Caco-2 (cell line): ENCODE measurements around the gene GPR183. TPM values are rescaled to one million over a fixed set of nuclear protein-coding genes. Genes with fewer than 3 reads are reported as not detected.

Experiments used
- BruUV-seq: library from RNA; stranded (reverse); fragments of 400-500 nt; replicated peaks from 2 replicates; lab custom pipeline; 2021; lab: Mats Ljungman, UMichigan
- CTCF ChIA-PET: fragments of 300-600 bp; sonication (Branson Sonifier 250); formaldehyde crosslinking; loops from one replicate; lab custom pipeline; 2022; ENCODE audit warnings: antibody characterized with exemption; lab: Charles Lee
- POLR2A ChIA-PET: fragments of 300-600 bp; sonication (Branson Sonifier 250); formaldehyde crosslinking; loops from one replicate; lab custom pipeline; 2022; ENCODE audit warnings: antibody characterized with exemption; lab: Charles Lee
- DNase-seq, 2 experiments: peaks; one replicate each; pipeline versions ENCODE4 v3.0.0 to v3.0.0-alpha.2; 2020 to 2022
- H3K27me3 ChIP-seq: replicated peaks from 2 replicates; pipeline ENCODE4 v1.6.0; 2011; ENCODE audit warnings: low read length; ENCODE audit not compliant: control insufficient read depth, insufficient read depth
- H3K36me3 ChIP-seq: 2 replicates; pipeline ENCODE4 v1.5.1; 2011; ENCODE audit warnings: low read length; ENCODE audit not compliant: control insufficient read depth, insufficient read depth
- H3K4me1 ChIP-seq: fragments of 250-450 bp; sonication (Bioruptor Pico); 2 replicates; pipeline ENCODE4 v1.5.1; 2020; ENCODE audit warnings: mild to moderate bottlenecking
- H3K4me3 ChIP-seq: 2 replicates; pipeline ENCODE4 v1.5.1; 2011; ENCODE audit warnings: low read depth, mild to moderate bottlenecking, control low read depth, low read length
- H3K9me3 ChIP-seq: fragments of 250-450 bp; sonication (Bioruptor Pico); 2 replicates; pipeline ENCODE4 v1.5.1; 2020; ENCODE audit warnings: mild to moderate bottlenecking, moderate library complexity
- H3K27ac Mint-ChIP-seq: one replicate; pipeline ENCODE4 v1.8.0; 2022; ENCODE audit warnings: mixed read lengths; ENCODE audit not compliant: unreplicated experiment
- H3K27me3 Mint-ChIP-seq: one replicate; pipeline ENCODE4 v1.8.0; 2022; ENCODE audit warnings: mixed read lengths; ENCODE audit not compliant: insufficient read depth, unreplicated experiment
- H3K36me3 Mint-ChIP-seq: one replicate; pipeline ENCODE4 v1.8.0; 2022; ENCODE audit warnings: mild to moderate bottlenecking, mixed read lengths; ENCODE audit not compliant: insufficient read depth, unreplicated experiment
- H3K4me1 Mint-ChIP-seq: one replicate; pipeline ENCODE4 v1.8.0; 2022; ENCODE audit warnings: low read depth, mixed read lengths; ENCODE audit not compliant: unreplicated experiment
- H3K4me3 Mint-ChIP-seq: one replicate; pipeline ENCODE4 v1.8.0; 2022; ENCODE audit warnings: mild to moderate bottlenecking, moderate library complexity, mixed read lengths; ENCODE audit not compliant: unreplicated experiment
- H3K9me3 Mint-ChIP-seq: one replicate; pipeline ENCODE4 v1.8.0; 2022; ENCODE audit warnings: mixed read lengths; ENCODE audit not compliant: unreplicated experiment
- intact Hi-C: fragments of 100-400 bp; cut with micrococcal nuclease; formaldehyde crosslinking; loops from one replicate; pipeline ENCODE4 v1.10.0; 2022; ENCODE audit not compliant: unreplicated experiment
- total RNA-seq: library from RNA; stranded (reverse); gene quantifications from 2 replicates; pipeline ENCODE4 v1.2.3, GENCODE V29; 2022
- TF ChIP-seq, protein P1 (sequence below), 2 experiments: fragments of 200-600 bp in 1 of 2; IDR thresholded peaks; 1 replicate in 1 of 2; 2 replicates in 1 of 2; pipeline versions ENCODE4 v1.5.1 to v1.8.0; 2011 to 2022; ENCODE audit warnings: antibody characterized with exemption in 1 of 2, control low read depth in 1 of 2, inconsistent platforms in 1 of 2, low read depth in 1 of 2, low read length in 1 of 2, mild to moderate bottlenecking in 1 of 2, moderate library complexity in 1 of 2; ENCODE audit not compliant: insufficient read depth in 1 of 2, severe bottlenecking in 1 of 2, unreplicated experiment in 1 of 2

GPR183 gene
- total RNA-seq, 1 experiment from 2014 or later = not detected

DNA sequence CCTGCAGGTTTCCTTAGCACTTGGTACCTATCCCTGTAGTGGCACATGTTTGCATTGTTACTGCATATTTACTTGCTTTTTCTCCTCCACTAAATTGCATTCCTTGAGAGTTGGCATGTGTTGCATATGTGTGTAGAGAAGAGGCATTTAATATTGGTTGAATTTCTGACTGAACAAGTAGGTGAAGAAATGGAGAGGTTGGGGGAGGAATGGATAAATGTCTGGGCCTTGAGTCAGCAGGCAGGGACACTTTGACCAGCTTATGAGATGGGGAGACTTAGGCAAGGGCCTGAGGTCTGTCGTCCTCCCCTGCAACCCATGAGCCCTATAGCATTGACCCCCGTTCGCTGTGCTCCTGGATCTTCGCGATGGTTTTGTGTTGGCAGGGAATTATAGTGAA is 47.0 kb downstream of the GPR183 start:
- intact Hi-C loops = no loop called here
- CTCF ChIA-PET = no interaction called here

DNA sequence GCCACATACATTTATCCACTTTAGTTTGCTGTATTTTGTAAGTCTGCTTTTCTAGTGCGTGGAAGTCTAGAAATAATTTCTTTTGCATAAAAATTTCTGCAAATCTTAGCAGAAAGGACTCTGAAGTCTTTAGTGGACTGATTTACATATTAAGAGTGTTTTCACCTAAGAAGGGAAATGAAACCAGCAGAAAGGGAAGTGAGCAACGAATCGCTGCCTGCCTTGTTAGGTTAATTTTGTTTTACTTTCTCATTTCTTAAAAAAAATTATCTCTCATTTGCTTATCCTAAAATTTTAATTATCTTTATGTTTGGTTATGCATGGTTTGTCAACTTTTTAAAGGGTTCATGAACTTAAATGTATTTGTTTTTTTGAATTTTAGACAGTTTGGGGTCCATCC is 48.3 kb downstream of the GPR183 start:
- TF ChIP-seq, protein P1, sequence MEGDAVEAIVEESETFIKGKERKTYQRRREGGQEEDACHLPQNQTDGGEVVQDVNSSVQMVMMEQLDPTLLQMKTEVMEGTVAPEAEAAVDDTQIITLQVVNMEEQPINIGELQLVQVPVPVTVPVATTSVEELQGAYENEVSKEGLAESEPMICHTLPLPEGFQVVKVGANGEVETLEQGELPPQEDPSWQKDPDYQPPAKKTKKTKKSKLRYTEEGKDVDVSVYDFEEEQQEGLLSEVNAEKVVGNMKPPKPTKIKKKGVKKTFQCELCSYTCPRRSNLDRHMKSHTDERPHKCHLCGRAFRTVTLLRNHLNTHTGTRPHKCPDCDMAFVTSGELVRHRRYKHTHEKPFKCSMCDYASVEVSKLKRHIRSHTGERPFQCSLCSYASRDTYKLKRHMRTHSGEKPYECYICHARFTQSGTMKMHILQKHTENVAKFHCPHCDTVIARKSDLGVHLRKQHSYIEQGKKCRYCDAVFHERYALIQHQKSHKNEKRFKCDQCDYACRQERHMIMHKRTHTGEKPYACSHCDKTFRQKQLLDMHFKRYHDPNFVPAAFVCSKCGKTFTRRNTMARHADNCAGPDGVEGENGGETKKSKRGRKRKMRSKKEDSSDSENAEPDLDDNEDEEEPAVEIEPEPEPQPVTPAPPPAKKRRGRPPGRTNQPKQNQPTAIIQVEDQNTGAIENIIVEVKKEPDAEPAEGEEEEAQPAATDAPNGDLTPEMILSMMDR (IDR thresholded peaks at IDR 0.05; ENCODE audit: insufficient read depth in 1 of 2, low read depth in 1 of 2, low read length in 1 of 2, severe bottlenecking in 1 of 2, unreplicated experiment in 1 of 2) = no peak
- no TSS peak for BruUV-seq
- H3K4me1 Mint-ChIP-seq = no peaks in the 10 kb centered on the region
- H3K27me3 ChIP-seq = no peaks in the 10 kb centered on the region
- H3K4me1 ChIP-seq = no peaks in the 10 kb centered on the region
- no peaks in the 10 kb centered on the region for H3K9me3 Mint-ChIP-seq
- no peak overlapping the region for H3K4me3 Mint-ChIP-seq
- ChIA-PET CTCF (no interaction called here), POLR2A (no interaction called here)
- H3K27me3 Mint-ChIP-seq = no peaks in the 10 kb centered on the region
- DNase-seq = no peak
- no peaks in the 10 kb centered on the region for H3K36me3 ChIP-seq
- H3K9me3 ChIP-seq = no peaks in the 10 kb centered on the region
- no peak overlapping the region for H3K4me3 ChIP-seq
- intact Hi-C loops = no loop called here
- no peak overlapping the region for H3K27ac Mint-ChIP-seq
- H3K36me3 Mint-ChIP-seq = peaks cover 10% of the 10 kb centered on the region

More for the DNA sequence above, 47.0 kb downstream of the GPR183 start:
- Mint-ChIP-seq H3K4me1 (no peaks in the 10 kb centered on the region), H3K4me3 (no peak overlapping the region), H3K9me3 (no peaks in the 10 kb centered on the region), H3K27ac (no peak overlapping the region), H3K36me3 (peaks cover 10% of the 10 kb centered on the region), H3K27me3 (no peaks in the 10 kb centered on the region)
- Histone ChIP-seq H3K36me3 (no peaks in the 10 kb centered on the region), H3K27me3 (no peaks in the 10 kb centered on the region), H3K4me3 (no peak overlapping the region), H3K4me1 (no peaks in the 10 kb centered on the region), H3K9me3 (no peaks in the 10 kb centered on the region)
- no peak for DNase-seq
- no TSS peak for BruUV-seq
- TF ChIP-seq, protein P1 (IDR thresholded peaks at IDR 0.05; ENCODE audit: insufficient read depth in 1 of 2, low read depth in 1 of 2, low read length in 1 of 2, severe bottlenecking in 1 of 2, unreplicated experiment in 1 of 2) = no peak
- POLR2A ChIA-PET = no interaction called here

DNA sequence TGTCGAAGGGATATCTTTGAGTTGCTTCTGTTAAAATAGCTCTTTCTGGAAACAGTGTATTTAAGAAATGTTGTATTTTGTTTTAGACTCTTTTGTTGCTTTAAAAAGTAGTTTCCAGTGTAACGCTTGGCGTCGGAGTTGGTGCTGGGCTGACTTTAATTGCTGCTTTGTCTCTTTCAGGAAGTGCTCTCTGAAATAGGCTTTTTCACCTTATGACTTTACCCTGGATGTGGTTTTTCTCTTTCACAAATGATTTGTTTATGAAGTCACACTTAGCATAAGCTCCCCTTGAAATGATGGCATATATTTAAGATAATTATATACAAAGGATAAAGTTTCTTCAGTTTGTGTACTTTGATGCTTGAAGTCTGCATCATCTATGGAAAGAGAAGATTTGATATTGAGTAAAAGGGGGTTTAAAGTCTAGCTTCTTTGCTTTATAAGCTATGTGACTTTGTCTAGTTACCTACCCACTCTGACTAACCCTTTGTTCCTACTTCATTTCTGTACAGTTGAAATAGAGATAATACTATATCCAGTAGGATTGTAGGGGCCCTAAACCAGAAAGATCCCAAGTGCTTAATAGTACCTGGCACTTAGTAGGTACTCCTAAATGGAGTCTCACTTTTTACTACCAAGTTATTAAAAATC is 48.9 kb downstream of the GPR183 start, which contains the start of gene GPR18:
Gene GPR18 (minus strand): TSS at position 170 of the 651 bp plus-strand sequence. CDS start 2,507 bp downstream, outside the sequence.
- POLR2A ChIA-PET = no interaction called here
- Histone ChIP-seq H3K4me1 (no peaks in the 10 kb centered on the region), H3K27me3 (no peaks in the 10 kb centered on the region), H3K9me3 (no peaks in the 10 kb centered on the region), H3K4me3 (no peak within 1 kb of the TSS), H3K36me3 (no peaks in the 10 kb centered on the region)
- TF ChIP-seq, protein P1 (IDR thresholded peaks at IDR 0.05; ENCODE audit: insufficient read depth in 1 of 2, low read depth in 1 of 2, low read length in 1 of 2, severe bottlenecking in 1 of 2, unreplicated experiment in 1 of 2) = no peak
- intact Hi-C loops = no loop called here
- Mint-ChIP-seq H3K4me1 (no peaks in the 10 kb centered on the region), H3K4me3 (no peak within 1 kb of the TSS), H3K9me3 (no peaks in the 10 kb centered on the region), H3K27ac (no peak within 1 kb of the TSS), H3K27me3 (no peaks in the 10 kb centered on the region), H3K36me3 (peaks cover 6% of the 10 kb centered on the region)
- DNase-seq = no peak
- BruUV-seq = no TSS peak
- CTCF ChIA-PET = no interaction called here
